Measurements from ENCODE around the gene CADPS. TPM values are rescaled to one million over a fixed set of nuclear protein-coding genes. Genes with fewer than 3 reads are reported as not detected.

CADPS gene
- total RNA-seq, 1 experiment from 2014 or later, result not detected

GRCh38 chr3:62361824-62362223 is 513.4 kb downstream of the CADPS start:
- no peaks in the 10 kb centered on the region for H3K36me3 ChIP-seq (ENCODE audit: control insufficient read depth, insufficient read depth, low read length)
- 0 out of 2 replicates have a peak, but pooled peaks cover 6% of the 10 kb centered on the region for H3K27me3 ChIP-seq (ENCODE audit: control insufficient read depth, insufficient read depth, low read length)
- intact Hi-C loops (cut with micrococcal nuclease; ENCODE audit: unreplicated experiment) (no loop called here), in situ Hi-C loops (cut with HindIII; ENCODE audit: low pct_unique_long_range_greater_than_20kb, low sequenced_read_pairs) (no loop called here)
- no peak for DNase-seq (ENCODE audit: low read depth, low spot score)
- ATAC-seq, result no peak
- TF ChIP-seq REST (IDR thresholded peaks at IDR 0.05; ENCODE audit: insufficient read depth in 1 of 2, low read depth in 2 of 2, low read length in 1 of 2) (no peak), POLR2AphosphoS5 (IDR thresholded peaks at IDR 0.05; ENCODE audit: low read depth, low read length) (no peak), TCF7L2 (IDR thresholded peaks at IDR 0.05; ENCODE audit: low read depth, low read length) (no peak), SIN3A (IDR thresholded peaks at IDR 0.05; ENCODE audit: borderline replicate concordance, insufficient read depth, low read depth, low read length) (no peak)
- TF ChIP-seq, protein P1, sequence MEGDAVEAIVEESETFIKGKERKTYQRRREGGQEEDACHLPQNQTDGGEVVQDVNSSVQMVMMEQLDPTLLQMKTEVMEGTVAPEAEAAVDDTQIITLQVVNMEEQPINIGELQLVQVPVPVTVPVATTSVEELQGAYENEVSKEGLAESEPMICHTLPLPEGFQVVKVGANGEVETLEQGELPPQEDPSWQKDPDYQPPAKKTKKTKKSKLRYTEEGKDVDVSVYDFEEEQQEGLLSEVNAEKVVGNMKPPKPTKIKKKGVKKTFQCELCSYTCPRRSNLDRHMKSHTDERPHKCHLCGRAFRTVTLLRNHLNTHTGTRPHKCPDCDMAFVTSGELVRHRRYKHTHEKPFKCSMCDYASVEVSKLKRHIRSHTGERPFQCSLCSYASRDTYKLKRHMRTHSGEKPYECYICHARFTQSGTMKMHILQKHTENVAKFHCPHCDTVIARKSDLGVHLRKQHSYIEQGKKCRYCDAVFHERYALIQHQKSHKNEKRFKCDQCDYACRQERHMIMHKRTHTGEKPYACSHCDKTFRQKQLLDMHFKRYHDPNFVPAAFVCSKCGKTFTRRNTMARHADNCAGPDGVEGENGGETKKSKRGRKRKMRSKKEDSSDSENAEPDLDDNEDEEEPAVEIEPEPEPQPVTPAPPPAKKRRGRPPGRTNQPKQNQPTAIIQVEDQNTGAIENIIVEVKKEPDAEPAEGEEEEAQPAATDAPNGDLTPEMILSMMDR (IDR thresholded peaks at IDR 0.05), result no peak
- H3K4me1 ChIP-seq (ENCODE audit: control insufficient read depth, insufficient read depth, low read length), result no peaks in the 10 kb centered on the region
- ChIA-PET CTCF (no interaction called here), POLR2A (no interaction called here)
- no peaks in the 10 kb centered on the region for H3K9me3 ChIP-seq (ENCODE audit: control insufficient read depth, insufficient read depth, low read depth, low read length)
- no peak overlapping the region for H3K27ac ChIP-seq (ENCODE audit: low read length)
- no TSS peak for BruUV-seq (replicated peaks)
- no peak overlapping the region for H3K4me3 ChIP-seq (ENCODE audit: low read depth in 2 of 2, low read length in 2 of 2)

- H3K36me3 ChIP-seq (ENCODE audit: control insufficient read depth, insufficient read depth, low read length), result no peaks in the 10 kb centered on the region
- H3K4me1 ChIP-seq (ENCODE audit: control insufficient read depth, insufficient read depth, low read length), result no peaks in the 10 kb centered on the region
- POLR2A ChIA-PET, result no interaction called here
- H3K9me3 ChIP-seq (ENCODE audit: control insufficient read depth, insufficient read depth, low read depth, low read length), result no peaks in the 10 kb centered on the region
- no TSS peak for BruUV-seq (replicated peaks)
- intact Hi-C loops (cut with micrococcal nuclease; ENCODE audit: unreplicated experiment) (no loop called here), in situ Hi-C loops (cut with HindIII; ENCODE audit: low pct_unique_long_range_greater_than_20kb, low sequenced_read_pairs) (no loop called here)
- no peak for DNase-seq (ENCODE audit: low read depth, low spot score)
- 0 out of 2 replicates have a peak, but pooled peaks cover 4% of the 10 kb centered on the region for H3K27me3 ChIP-seq (ENCODE audit: control insufficient read depth, insufficient read depth, low read length)
- H3K27ac ChIP-seq (ENCODE audit: low read length), result no peak overlapping the region
- CTCF ChIA-PET, result no interaction called here
- TF ChIP-seq REST (IDR thresholded peaks at IDR 0.05; ENCODE audit: insufficient read depth in 1 of 2, low read depth in 2 of 2, low read length in 1 of 2), result no peak
- TF ChIP-seq, protein P1 (IDR thresholded peaks at IDR 0.05), result no peak
- no peak for TF ChIP-seq SIN3A (IDR thresholded peaks at IDR 0.05; ENCODE audit: borderline replicate concordance, insufficient read depth, low read depth, low read length)
- TF ChIP-seq TCF7L2 (IDR thresholded peaks at IDR 0.05; ENCODE audit: low read depth, low read length), result no peak
- no peak for TF ChIP-seq POLR2AphosphoS5 (IDR thresholded peaks at IDR 0.05; ENCODE audit: low read depth, low read length)
- no peak for ATAC-seq
- no peak overlapping the region for H3K4me3 ChIP-seq (ENCODE audit: low read depth in 2 of 2, low read length in 2 of 2)
Measured at GRCh38 chr3:62361261-62361660, 514.0 kb downstream of the CADPS start.
